ENCODE measurements around the gene MARVELD1. TPM values are rescaled to one million over a fixed set of nuclear protein-coding genes. Genes with fewer than 3 reads are reported as not detected.

Gene MARVELD1
- total RNA-seq, 1 donor from 2014 or later = 43.7 TPM

- Histone ChIP-seq H3K27ac (no peak overlapping the region), H3K4me3 (no peak overlapping the region), H3K27me3 (no peaks in the 10 kb centered on the region), H3K36me3 (no peaks in the 10 kb centered on the region), H3K4me1 (peaks cover 0 to 7% of the 10 kb centered on the region in 2 donors), H3K9me3 (no peaks in the 10 kb centered on the region)
- intact Hi-C loops (cut with DNase I) = loop anchor here (1.0 kb wide), 1 partner anchor 30 kb away; no protein-coding TSS in a partner anchor
- TF ChIP-seq CTCF (IDR thresholded peaks at IDR 0.05) = peak; percentile 83 to 92 (median 90)
- DNase-seq (ENCODE audit: low spot score in 2 of 2) = peak in 1 of 2 donors; percentile 79
These were observed 12.0 kb upstream of the MARVELD1 start for GRCh38 chr10:97701438-97702069.

GRCh38 chr10:97703398-97704067 lies 10.0 kb upstream of the MARVELD1 start:
- Histone ChIP-seq H3K36me3 (no peaks in the 10 kb centered on the region), H3K27ac (no peak overlapping the region), H3K27me3 (no peaks in the 10 kb centered on the region), H3K4me3 (no peak overlapping the region), H3K4me1 (peaks cover 7 to 24% of the 10 kb centered on the region in 2 donors), H3K9me3 (no peaks in the 10 kb centered on the region)
- no peak for DNase-seq (ENCODE audit: low spot score in 2 of 2)
- TF ChIP-seq CTCF (IDR thresholded peaks at IDR 0.05) = no peak
- intact Hi-C loops (cut with DNase I) = no loop called here

- Histone ChIP-seq H3K9me3 (no peaks in the 10 kb centered on the region), H3K36me3 (no peaks in the 10 kb centered on the region), H3K4me1 (peaks cover 7 to 29% of the 10 kb centered on the region in 2 donors), H3K4me3 (no peak overlapping the region), H3K27me3 (no peaks in the 10 kb centered on the region), H3K27ac (no peak overlapping the region)
- DNase-seq (ENCODE audit: low spot score in 2 of 2) = no peak
- intact Hi-C loops (cut with DNase I) = no loop called here
- no peak for TF ChIP-seq CTCF (IDR thresholded peaks at IDR 0.05)
These were observed 9.2 kb upstream of the MARVELD1 start for GRCh38 chr10:97704341-97704740.

- Histone ChIP-seq H3K36me3 (no peaks in the 10 kb centered on the region), H3K27me3 (no peaks in the 10 kb centered on the region), H3K4me3 (no peak overlapping the region), H3K9me3 (no peaks in the 10 kb centered on the region), H3K4me1 (peaks cover 12 to 35% of the 10 kb centered on the region in 2 donors), H3K27ac (no peak overlapping the region)
- DNase-seq (ENCODE audit: low spot score in 2 of 2) = no peak
- TF ChIP-seq CTCF (IDR thresholded peaks at IDR 0.05) = no peak
- intact Hi-C loops (cut with DNase I) = no loop called here
These were observed 8.4 kb upstream of the MARVELD1 start for GRCh38 chr10:97705006-97705670.

GRCh38 chr10:97707134-97707861 lies 6.2 kb upstream of the MARVELD1 start:
- no peak for DNase-seq (ENCODE audit: low spot score in 2 of 2)
- intact Hi-C loops (cut with DNase I) = no loop called here
- TF ChIP-seq CTCF (IDR thresholded peaks at IDR 0.05) = no peak
- H3K4me3 ChIP-seq = no peak overlapping the region
- no peaks in the 10 kb centered on the region for H3K27me3 ChIP-seq
- no peaks in the 10 kb centered on the region for H3K9me3 ChIP-seq
- no peaks in the 10 kb centered on the region for H3K36me3 ChIP-seq
- H3K27ac ChIP-seq = peak overlapping the region; percentile 64 to 85
- peaks cover 17 to 44% of the 10 kb centered on the region in 2 donors for H3K4me1 ChIP-seq
